H1 (cell line): ENCODE measurements around the gene CDC42EP3. TPM values are rescaled to one million over a fixed set of nuclear protein-coding genes. Genes with fewer than 3 reads are reported as not detected.

ENCODE experiments used
- polyA plus RNA-seq, 7 experiments: library from polyadenylated mRNA; depleted of rRNA in 3 of 7; stranded (reverse) in 5 of 7; unstranded in 2 of 7; fragments of >200 nt in 5 of 7; fragments of 200-250 nt in 2 of 7; gene quantifications; 1 replicate in 5 of 7; 2 replicates in 1 of 7; 4 replicates in 1 of 7; pipeline versions ENCODE4 v1.2.1 to v1.2.3, GENCODE V29; 2011 to 2013; ENCODE audit warnings: missing spikeins in 2 of 7, mixed read lengths in 2 of 7
- total RNA-seq: library from RNA; stranded (reverse); fragmentation: NEBNext Ultra II Directional; extraction: Animal tissue kit (Norgen Biotek cat#: 25700); gene quantifications from 2 replicates; pipeline ENCODE4 v1.2.1, GENCODE V29; 2021
- TF ChIP-seq, protein P1 (sequence below): fragments of 300-600 bp; sonication (generic); IDR thresholded peaks from 2 replicates; pipeline ENCODE4 v1.7.1; 2012; ENCODE audit warnings: low read length, moderate library complexity, mild to moderate bottlenecking, inconsistent platforms; ENCODE audit not compliant: insufficient replicate concordance

The CDC42EP3 gene
- total and polyA plus RNA-seq, 2 of the 8 experiments (the other 6 are each of a cell fraction or from before 2014, with no cell fraction given) = 18.4 to 24.7 TPM

DNA sequence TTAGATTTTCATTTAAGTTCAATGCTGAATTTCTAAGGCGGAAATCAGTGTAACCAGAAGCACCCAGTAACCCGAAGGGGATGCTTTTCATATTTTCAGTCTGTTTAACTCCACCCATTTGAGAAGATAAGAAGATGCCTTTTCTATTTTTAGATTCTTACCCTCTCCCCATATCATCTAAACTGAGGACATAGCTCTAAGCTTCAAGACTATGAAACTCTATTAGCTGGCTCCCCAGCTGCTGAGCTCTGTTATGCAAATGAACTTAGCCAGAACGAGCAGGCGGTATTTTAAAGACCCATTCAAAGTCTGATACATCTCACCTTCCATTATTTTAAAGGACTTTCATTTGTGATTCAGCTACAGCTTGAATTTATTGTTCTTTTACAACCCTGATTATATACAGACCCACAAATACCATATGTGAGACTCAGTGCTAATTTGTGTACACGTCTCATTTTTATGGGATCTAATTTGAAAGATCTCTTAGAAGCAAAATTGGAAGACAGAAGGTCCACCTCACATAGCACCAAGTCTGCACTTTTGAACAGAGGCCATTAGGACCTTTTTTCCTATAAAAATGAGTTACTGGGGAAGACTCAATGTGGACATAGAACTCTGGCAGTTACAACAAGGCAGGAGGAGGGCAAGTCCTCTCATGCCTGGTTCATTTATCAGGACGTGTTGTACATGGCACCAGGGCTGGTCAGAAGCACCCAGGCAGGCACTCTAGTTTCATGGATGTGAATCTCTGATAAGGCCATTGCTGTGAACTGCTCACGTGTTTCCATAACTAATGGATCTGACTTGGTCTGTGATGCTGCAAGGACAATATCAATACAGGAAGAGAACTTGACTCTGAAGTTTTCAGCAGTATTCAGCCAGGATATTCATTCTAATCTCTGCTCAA lies 16.3 kb downstream of the CDC42EP3 start (continued):
- TF ChIP-seq, protein P1, sequence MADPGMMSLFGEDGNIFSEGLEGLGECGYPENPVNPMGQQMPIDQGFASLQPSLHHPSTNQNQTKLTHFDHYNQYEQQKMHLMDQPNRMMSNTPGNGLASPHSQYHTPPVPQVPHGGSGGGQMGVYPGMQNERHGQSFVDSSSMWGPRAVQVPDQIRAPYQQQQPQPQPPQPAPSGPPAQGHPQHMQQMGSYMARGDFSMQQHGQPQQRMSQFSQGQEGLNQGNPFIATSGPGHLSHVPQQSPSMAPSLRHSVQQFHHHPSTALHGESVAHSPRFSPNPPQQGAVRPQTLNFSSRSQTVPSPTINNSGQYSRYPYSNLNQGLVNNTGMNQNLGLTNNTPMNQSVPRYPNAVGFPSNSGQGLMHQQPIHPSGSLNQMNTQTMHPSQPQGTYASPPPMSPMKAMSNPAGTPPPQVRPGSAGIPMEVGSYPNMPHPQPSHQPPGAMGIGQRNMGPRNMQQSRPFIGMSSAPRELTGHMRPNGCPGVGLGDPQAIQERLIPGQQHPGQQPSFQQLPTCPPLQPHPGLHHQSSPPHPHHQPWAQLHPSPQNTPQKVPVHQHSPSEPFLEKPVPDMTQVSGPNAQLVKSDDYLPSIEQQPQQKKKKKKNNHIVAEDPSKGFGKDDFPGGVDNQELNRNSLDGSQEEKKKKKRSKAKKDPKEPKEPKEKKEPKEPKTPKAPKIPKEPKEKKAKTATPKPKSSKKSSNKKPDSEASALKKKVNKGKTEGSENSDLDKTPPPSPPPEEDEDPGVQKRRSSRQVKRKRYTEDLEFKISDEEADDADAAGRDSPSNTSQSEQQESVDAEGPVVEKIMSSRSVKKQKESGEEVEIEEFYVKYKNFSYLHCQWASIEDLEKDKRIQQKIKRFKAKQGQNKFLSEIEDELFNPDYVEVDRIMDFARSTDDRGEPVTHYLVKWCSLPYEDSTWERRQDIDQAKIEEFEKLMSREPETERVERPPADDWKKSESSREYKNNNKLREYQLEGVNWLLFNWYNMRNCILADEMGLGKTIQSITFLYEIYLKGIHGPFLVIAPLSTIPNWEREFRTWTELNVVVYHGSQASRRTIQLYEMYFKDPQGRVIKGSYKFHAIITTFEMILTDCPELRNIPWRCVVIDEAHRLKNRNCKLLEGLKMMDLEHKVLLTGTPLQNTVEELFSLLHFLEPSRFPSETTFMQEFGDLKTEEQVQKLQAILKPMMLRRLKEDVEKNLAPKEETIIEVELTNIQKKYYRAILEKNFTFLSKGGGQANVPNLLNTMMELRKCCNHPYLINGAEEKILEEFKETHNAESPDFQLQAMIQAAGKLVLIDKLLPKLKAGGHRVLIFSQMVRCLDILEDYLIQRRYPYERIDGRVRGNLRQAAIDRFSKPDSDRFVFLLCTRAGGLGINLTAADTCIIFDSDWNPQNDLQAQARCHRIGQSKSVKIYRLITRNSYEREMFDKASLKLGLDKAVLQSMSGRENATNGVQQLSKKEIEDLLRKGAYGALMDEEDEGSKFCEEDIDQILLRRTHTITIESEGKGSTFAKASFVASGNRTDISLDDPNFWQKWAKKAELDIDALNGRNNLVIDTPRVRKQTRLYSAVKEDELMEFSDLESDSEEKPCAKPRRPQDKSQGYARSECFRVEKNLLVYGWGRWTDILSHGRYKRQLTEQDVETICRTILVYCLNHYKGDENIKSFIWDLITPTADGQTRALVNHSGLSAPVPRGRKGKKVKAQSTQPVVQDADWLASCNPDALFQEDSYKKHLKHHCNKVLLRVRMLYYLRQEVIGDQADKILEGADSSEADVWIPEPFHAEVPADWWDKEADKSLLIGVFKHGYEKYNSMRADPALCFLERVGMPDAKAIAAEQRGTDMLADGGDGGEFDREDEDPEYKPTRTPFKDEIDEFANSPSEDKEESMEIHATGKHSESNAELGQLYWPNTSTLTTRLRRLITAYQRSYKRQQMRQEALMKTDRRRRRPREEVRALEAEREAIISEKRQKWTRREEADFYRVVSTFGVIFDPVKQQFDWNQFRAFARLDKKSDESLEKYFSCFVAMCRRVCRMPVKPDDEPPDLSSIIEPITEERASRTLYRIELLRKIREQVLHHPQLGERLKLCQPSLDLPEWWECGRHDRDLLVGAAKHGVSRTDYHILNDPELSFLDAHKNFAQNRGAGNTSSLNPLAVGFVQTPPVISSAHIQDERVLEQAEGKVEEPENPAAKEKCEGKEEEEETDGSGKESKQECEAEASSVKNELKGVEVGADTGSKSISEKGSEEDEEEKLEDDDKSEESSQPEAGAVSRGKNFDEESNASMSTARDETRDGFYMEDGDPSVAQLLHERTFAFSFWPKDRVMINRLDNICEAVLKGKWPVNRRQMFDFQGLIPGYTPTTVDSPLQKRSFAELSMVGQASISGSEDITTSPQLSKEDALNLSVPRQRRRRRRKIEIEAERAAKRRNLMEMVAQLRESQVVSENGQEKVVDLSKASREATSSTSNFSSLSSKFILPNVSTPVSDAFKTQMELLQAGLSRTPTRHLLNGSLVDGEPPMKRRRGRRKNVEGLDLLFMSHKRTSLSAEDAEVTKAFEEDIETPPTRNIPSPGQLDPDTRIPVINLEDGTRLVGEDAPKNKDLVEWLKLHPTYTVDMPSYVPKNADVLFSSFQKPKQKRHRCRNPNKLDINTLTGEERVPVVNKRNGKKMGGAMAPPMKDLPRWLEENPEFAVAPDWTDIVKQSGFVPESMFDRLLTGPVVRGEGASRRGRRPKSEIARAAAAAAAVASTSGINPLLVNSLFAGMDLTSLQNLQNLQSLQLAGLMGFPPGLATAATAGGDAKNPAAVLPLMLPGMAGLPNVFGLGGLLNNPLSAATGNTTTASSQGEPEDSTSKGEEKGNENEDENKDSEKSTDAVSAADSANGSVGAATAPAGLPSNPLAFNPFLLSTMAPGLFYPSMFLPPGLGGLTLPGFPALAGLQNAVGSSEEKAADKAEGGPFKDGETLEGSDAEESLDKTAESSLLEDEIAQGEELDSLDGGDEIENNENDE = peak; percentile 25
